GM18526 (cell line): Measurements from ENCODE around the gene GRAMD1A.

ENCODE experiments used
- POLR2A ChIP-seq: IDR thresholded peaks from 3 replicates; pipeline ENCODE4 v1.6.1; 2011; ENCODE audit not compliant: insufficient read length; ENCODE audit errors: extremely low read depth

The GRAMD1A gene

DNA sequence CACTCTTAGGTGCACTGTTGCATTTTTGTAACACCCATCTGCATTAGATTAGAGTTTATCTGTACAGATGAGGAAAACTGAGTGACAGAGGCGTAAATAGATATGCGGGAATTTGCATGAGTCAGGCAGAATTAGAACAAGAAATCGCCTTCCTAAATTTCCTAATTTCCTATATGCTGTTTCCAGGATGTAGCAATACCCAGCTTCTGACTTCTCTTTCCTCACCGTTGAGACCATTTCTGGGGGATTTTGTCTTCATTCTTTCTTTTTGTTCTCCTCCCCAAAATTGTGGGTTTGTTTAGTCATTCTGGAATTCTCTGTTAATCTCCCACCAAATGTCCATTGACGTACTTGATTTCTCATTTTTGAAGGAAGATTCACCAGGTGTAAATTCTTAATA lies 25.5 kb upstream of the GRAMD1A start:
- no peak for TF ChIP-seq POLR2A

DNA sequence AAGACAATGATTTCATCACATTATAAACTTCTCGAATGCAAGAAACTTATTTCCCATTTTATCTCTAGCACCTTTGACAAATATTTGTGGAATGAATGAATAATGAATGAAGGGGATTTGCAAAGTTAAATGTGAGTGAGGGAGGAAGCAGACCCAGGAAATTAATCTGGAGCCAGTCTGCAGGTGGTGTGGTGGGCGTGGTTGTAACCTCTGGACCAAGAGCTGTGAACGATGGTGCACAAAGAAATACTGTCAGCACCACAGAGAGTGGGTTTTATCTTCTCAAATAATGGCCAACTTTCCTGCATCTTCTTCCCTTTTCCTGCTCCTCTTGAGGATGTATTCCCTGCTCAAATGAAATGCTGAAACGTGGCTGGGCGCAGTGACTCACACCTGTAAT lies 25.1 kb upstream of the GRAMD1A start:
- TF ChIP-seq POLR2A: no peak

DNA sequence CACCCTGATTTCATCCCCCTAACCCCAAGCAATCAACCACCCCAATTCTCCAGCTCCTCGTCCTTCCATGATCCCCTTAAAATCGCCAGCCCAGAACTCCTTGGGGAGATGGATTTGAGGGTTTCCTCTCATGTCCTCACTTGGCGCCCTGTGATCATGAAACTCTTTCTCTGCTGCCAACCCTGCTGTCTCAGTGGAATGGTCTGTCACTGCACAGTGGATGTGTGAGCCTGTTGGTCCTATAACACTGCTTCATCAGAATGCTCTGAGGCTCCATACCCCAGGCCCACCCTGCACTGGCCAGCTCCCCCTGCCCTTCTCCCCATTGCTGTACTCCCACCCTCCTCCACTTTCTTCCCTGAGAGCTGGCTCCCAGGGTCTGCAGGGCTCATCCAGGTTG lies 23.5 kb upstream of the GRAMD1A start:
- TF ChIP-seq POLR2A: no peak

DNA sequence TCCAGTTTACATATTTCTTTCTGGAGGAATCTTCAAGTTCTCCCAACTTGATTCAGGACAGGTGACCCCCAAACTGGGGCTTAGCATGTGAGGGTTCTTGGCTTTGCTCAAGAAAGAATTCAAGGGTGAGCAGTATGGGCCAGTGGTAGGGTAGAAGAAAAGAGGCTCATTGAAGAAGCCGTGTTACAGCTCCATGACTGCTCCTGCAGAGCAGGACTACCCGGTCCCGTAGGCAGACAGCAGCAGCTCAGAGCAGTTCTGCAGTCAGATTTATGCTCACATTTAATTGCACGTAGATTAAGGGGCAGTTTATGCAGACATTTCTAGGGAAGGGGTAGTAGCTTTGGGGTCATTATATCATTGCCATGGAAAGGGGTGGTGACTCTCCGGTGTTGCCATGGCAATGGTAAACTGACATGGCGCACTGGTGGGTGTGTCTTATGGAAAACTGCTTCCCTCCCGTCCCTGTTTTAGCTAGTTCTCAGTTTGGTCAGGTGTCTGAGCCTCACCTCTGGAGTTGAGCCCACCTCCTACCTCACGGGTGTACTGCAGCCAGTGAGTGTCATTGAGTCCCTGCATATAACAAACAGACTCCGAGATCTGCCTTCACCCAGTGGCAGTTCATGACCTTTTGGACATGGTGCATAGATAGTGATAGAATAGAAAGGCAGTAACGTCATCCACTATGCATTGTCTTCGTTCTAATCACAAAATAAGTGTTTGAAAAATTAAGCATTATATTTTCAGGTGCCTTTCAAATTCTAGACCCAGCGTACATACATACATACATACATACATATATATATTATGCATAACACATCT lies 20.1 kb upstream of the GRAMD1A start:
- no peak for TF ChIP-seq POLR2A

DNA sequence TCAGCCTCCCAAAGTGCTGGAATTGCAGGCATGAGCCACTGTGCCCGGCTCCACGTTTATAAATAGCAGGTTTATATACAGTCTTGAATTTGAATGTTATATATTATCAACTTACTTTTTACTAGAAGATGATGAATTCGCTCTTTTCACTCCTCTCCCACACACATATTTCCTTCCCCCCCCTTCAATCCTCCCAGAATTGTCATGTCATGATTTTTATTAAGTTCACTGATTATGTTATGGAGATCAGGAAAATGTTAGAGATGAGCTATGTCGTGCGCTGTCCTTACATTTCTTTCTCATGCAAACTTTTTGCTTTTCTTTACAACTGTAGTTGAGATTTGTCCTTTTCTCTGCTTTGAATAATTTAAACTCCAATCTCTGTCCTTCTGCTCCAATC lies 17.8 kb upstream of the GRAMD1A start:
- no peak for TF ChIP-seq POLR2A

DNA sequence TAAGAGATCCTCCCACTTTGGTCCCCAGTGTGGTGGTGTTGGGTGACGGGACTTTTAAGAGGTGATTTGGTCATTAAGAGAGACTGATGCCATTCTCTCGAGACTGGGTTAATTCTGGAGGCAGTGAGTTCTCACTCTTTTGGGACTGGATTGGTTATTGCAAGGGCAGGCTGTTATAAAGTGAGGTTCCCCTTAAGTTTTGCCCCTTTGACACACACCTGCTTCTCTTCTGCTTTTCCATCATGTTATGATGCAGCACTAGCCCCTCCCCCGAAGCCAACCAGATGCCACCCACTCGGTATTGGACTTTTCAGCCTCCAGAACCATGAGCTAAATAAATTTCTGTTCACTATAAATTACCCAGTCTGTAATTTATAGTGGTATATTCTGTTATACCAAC lies 16.3 kb upstream of the GRAMD1A start:
- TF ChIP-seq POLR2A: no peak

DNA sequence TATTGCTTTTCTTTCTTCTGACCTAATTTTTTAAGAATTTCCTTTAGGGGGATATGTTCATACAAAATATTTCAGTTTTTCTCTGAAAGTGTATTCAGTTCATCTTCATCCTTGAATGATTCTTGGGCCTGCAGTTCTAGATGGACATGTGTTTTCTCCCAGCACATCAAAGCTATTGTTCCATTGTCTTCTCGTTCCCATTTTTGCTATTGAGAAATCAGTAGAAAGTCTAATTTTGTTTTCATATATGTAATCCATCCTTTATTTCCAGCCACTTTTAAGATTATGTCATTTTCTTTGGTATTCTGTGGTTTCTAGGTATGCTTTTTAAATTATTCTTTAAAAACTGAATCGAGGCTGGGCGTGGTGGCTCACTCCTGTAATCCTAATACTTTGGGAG lies 15.8 kb upstream of the GRAMD1A start:
- TF ChIP-seq POLR2A: no peak

DNA sequence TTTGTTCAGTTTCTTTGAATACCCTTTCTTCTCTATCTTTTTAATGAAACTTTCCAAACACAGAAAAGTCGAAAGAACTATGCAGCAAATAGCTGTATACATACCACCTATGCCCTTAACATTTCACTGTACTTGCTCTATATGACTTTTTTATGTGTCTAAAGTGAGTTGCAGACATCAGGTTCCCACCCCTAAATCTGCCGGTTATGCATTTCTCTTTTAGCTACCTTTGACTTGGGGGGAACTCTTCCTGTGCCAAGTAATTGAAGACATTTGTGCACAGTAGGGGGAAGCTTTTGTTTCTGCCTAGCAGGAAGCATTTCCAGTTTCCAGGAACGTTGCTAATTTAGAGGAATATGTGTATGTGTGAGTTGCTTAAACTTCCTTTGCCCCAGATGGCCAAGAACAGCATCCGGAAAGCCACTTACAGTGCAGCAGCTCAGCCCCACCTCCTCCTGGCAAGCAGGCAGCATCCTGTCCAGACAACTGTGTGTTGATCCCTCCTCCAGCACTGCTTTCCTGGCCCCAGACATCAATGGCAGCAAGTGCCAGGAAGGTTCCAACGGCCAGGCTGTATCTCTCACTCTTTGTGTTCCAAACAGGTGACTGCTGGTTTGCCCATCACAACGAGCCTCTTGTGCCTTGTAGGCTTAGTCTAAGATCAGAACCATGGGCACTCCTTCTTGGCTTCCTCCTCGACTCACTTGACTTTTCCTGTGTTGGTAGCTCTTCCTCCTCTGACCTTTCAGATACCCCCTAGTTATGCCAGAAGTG lies 14.7 kb upstream of the GRAMD1A start:
- no peak for TF ChIP-seq POLR2A

DNA sequence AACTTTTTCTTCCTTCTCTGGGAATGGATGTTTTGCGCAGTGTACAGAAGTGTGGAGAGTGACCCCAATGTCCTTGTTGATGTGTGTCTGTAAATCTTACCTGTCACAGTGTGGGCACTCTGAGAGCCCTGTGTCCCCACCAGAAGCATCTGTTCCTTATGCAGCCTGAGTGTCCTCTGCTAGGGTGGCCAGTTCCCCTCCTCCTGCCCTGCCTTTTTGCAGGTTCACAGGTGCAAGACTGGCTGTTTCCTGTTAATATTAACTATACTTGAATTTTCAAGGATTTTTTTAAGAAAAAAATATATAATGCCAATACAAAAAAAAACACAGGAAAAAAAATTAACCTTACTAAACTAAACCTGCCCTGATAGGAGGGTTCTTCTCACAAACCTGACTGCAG lies 12.0 kb upstream of the GRAMD1A start:
- TF ChIP-seq POLR2A: no peak

DNA sequence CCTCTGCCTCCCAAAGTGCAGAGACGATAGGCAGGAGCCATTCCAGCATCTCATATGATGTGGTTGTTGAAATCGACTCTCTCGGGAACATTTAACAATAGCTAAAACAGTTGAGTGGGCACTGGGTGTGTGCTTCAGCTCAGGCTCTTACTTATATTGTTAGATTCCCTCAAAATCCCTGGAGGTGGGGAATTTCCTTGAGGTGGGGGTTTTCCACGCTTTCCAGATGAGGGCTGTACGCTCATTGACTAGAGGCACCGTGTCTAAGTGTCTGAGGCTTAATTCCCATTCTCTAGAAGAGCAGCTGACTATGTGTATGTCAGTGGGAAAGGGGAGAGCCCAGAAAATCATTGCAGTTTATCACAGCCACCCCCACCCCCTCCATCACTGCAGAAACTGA lies 10.8 kb upstream of the GRAMD1A start:
- no peak for TF ChIP-seq POLR2A

DNA sequence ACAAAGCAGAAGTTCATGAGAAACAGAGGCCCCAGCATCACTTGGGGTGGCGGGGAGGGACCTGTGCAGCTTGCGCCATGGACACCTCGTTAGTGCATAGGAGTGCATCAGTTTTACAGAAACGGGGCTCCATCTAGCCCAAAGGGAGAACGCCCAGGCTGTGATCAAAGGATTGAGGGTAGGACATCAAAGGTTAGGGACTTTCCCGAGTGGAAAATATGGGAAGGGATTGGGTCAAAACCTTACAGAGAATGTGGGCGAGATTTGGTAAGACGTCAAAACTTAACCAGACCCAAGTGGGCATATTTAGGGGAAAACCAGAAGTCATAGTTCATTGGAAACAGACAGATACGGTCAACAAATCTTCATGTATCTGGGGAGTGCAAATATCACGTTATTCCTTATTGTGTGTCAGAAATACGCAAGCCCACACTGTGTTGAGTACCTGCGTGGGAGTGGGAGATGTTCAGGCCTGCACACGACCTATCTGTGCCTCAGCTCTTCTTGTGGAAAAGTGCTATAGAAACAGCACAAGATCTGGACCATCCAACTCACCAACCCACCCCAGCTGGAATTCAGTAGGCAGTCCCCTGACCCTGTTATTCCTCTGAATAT lies 9.4 kb upstream of the GRAMD1A start:
- no peak for TF ChIP-seq POLR2A

DNA sequence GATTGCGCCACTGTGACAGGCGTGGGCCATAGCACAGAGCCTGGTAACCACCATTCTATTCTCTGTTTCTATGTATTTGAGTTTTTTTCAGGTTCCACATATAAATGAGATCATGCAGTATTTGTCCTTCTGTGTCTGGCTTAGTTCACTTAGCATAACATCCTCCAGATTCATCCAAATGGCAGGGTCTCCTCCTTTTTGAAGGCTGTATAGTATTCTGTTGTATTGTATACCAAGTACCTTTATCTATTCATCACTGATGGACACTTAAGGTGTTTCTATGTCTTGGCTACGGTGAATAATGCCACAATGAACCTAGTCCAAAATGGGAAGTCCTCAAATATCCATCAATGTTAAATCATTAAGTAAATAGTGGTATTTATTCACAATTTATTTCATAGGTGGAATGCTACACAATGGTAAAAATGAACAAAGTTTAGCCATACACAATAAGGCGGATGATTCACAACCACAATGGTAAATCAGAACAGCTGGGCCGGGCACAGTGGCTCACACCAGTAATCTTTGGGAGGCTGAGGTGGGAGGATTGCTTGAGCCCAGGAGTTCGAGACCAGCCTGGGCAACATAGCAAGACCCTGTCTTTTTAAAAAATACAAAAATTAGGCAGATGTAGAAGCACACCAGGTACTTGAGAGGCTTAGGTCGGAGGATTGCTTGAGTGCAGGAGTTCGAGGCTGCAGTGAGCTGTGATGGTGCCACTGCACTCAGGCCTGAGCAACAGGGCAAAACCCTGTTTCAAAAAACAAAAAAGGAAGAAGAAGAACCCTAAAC lies 8.4 kb upstream of the GRAMD1A start:
- TF ChIP-seq POLR2A: no peak

DNA sequence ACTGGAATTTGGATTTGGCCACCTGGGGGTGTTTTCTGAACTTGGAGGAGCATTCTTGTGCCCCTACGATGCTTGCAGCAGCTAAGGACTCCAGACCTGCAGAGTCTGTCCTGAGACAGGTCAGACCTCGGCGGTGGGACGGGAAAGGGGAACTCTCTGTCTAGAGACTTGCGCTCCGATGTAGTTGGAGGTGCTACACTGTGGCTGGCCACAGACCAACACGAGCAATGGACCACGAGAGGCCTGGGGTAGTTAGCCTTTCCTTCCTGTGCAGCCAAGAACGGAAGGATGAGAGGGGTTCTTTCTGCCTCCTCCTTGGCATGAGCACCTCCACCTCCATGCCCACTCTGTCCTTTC lies 5.9 kb upstream of the GRAMD1A start:
- TF ChIP-seq POLR2A: no peak

DNA sequence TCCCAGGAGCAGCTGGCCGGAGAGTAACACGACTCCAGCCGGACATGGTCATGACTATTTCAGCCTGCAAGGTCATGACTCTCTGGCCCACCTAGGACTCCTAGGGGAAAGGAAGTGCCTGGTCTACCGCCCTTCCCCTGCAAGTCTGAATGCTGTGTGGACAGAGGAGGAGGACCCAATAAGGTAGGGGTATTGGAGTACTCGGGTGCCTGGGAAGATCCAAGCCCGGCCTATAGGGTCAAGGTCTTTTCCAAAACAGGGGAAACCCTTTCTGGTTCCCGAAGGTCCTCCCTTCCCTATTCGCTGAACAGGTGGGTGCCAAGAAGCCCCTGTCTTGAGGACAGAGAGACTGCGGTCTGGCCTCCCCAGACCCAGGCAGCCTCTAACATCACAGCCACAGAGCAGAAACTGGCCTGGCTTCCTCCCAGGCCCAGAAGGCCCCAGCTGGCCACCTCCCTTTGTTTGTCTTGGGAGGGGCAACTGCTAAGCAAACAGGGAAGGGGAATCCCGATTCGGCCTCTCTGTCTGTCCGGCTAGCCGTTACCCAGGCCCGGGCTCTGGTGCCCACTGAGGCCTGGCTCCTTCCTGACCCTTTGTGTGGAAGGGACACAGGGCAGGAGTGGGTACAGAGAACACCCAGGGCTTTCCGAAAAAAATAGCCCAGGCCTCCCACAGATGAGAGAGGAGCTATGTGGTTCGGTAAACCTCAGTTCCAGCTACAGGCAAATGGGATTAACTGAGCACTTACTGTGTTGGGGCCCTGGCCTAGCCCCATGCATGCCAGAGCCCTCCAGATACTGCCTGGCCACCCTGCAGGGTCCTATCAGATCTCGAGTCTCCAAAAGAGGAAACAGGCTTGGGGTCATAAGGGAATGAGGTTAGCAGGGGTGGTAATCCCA lies 5.2 kb upstream of the GRAMD1A start:
- no peak for TF ChIP-seq POLR2A

DNA sequence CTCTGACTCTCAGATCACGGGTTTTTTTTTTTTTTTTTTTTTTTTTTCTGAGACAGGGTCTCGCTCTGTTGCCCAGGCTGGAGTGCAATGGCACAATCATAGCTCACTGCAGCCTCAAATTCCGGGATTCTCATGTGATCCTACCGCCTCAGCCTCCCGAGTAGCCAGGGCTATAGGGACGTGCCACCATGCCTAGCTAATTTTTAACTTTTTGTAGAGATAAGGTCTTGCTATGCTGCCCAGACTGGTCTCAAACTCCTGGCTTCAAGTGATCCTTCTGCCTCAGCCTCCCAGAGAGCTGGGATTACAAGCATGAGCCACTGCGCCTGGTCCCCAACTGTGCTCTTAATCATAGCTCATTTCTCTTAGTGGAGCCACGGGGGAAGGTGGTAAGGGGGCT lies 4.6 kb upstream of the GRAMD1A start:
- no peak for TF ChIP-seq POLR2A

DNA sequence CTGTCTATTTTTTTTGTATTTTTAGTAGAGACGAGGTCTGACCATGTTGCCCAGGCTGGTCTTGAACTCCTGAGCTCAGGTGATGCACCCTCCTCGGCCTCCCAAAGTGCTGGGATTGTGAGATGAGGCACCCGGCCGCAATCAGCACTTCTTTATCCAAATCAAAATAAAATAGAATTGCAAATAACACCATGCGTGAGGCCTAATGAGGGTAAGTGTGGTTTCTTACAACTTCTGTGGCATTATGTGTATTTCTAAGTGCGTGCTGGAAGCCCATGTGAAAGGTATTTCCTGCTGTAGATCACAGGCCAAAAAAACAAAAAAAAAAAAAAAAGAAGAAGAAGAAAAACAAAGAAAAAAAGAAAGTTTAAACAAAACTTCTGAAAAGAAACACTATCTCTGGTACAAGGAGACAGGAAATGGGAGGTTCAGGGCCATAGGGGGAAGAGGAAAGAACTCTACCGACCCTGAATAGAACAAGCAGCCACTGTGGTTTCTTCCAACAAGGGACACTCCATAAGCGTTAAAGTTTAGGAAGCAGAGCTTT lies 3.0 kb upstream of the GRAMD1A start:
- TF ChIP-seq POLR2A: no peak
